Lung (tissue), 12 donors: Measurements from ENCODE around the gene SDK2. TPM values are rescaled to one million over a fixed set of nuclear protein-coding genes. Genes with fewer than 3 reads are reported as not detected.
A peak's percentile ranks its signal among the peaks of the same experiment; 100 is the strongest.
"Not testable (repeated sequence)": the region's sequence is repeated elsewhere in the genome, so short reads cannot be mapped to it uniquely, and the experiment has no call there.

Source experiments
- ATAC-seq: fragments of 200-7000 bp; cut with Tn5 transposase; one replicate; pipeline ENCODE4 v1.9.1; 2020; ENCODE audit warnings: moderate number of reproducible peaks; ENCODE audit not compliant: insufficient read depth, low FRiP score
- DNase-seq, 3 donors: peaks; one replicate each; pipeline ENCODE4 v3.0.0-alpha.2; 2013 to 2017
- H3K27ac ChIP-seq, 2 donors: one replicate each; pipeline ENCODE4 v1.5.1; 2013; ENCODE audit warnings: mild to moderate bottlenecking in 2 of 2, moderate library complexity in 2 of 2, control low read depth in 1 of 2, inconsistent platforms in 1 of 2, low read depth in 1 of 2, low read length in 1 of 2
- H3K27me3 ChIP-seq, 3 donors: one replicate each; pipeline ENCODE4 v1.5.1; 2013; ENCODE audit warnings: low read length in 2 of 3; ENCODE audit not compliant: control insufficient read depth in 3 of 3, insufficient read depth in 3 of 3
- H3K36me3 ChIP-seq, 4 donors: one replicate each; pipeline ENCODE4 v1.5.1; 2013; ENCODE audit warnings: low read length in 4 of 4, mild to moderate bottlenecking in 1 of 4, moderate library complexity in 1 of 4; ENCODE audit not compliant: control insufficient read depth in 4 of 4, insufficient read depth in 4 of 4
- H3K4me1 ChIP-seq, 5 donors: one replicate each; pipeline ENCODE4 v1.5.1; 2013; ENCODE audit warnings: low read length in 5 of 5, mild to moderate bottlenecking in 2 of 5, moderate library complexity in 1 of 5; ENCODE audit not compliant: control insufficient read depth in 5 of 5, insufficient read depth in 5 of 5
- H3K4me3 ChIP-seq: one replicate; pipeline ENCODE4 v1.5.1; 2013; ENCODE audit warnings: mild to moderate bottlenecking, control low read depth, moderate library complexity
- H3K9ac ChIP-seq, 2 donors: one replicate each; pipeline ENCODE4 v1.5.1; 2013; ENCODE audit warnings: low read length in 2 of 2, control low read depth in 1 of 2; ENCODE audit not compliant: insufficient read depth in 1 of 2
- H3K9me3 ChIP-seq, 4 donors: one replicate each; pipeline ENCODE4 v1.5.1; 2013; ENCODE audit warnings: low read length in 3 of 4, mild to moderate bottlenecking in 1 of 4, moderate library complexity in 1 of 4; ENCODE audit not compliant: control insufficient read depth in 4 of 4, insufficient read depth in 3 of 4
- WGBS, 2 donors: extraction: QIAGEN DNeasy Blood & Tissue Kit; methylation state at CpG; one replicate each; pipeline ENCODE4 v1.1.7; 2013; 5-methylcytosine and 5-hydroxymethylcytosine counted together
- polyA plus RNA-seq, 2 donors: library from polyadenylated mRNA; stranded (reverse); fragments of 200-250 nt; gene quantifications; one replicate each; pipeline ENCODE4 v1.2.1, GENCODE V29; 2013
- total RNA-seq, 2 donors: library from RNA; depleted of rRNA in 1 of 2; stranded (reverse); fragments of >200 nt in 1 of 2; gene quantifications; one replicate each; pipeline ENCODE4 v1.2.1, GENCODE V29; 2014 to 2021
- TF ChIP-seq, protein P1 (sequence below): IDR thresholded peaks from 2 replicates; pipeline ENCODE4 v1.5.1; 2012; ENCODE audit warnings: mild to moderate bottlenecking; ENCODE audit errors: control extremely low read depth, extremely low read depth
- donor health status: control.
- donor health status: control.
- donor health status: Bipolar disorder and iron deficiency.
- donor health status: healthy.
- donor health status: DM: yes; HTN: yes; CAD: no.

The SDK2 gene
- total and polyA plus RNA-seq, 4 donors = 0.91 to 41.7 (median 4.3) TPM

DNA sequence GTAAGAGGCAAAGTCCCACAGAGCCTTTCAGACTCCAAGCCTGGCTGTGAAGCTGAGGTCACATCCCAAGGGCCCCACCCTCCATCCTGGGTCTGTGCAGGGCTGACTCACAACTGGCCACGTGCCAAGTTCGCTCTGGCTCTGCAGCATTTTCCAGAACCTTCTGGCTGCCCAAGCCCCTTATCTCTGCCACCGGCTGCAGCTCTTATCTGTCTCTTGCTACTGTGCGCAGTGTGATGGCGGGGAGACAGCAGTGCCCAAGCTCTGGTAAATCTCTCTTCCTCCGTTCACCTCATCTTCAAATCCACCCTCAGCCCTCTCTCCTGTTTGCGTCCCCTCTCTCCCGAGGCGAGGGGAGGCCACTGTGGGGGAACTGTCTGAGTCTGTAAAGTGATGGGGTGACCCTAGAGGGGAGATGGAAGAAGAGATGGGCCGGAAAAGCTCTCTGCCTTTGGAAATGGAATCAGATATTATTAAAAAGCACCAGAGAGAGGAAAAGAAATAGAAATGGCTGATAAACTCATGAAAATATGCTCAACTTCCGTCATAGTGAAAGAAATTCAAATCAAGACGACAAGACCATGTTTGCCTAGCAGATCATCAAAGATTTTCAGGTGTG lies 169.8 kb downstream of the SDK2 start:
- ATAC-seq (no peak), DNase-seq (peak; percentile 42 to 76 (median 65))
- TF ChIP-seq, protein P1, sequence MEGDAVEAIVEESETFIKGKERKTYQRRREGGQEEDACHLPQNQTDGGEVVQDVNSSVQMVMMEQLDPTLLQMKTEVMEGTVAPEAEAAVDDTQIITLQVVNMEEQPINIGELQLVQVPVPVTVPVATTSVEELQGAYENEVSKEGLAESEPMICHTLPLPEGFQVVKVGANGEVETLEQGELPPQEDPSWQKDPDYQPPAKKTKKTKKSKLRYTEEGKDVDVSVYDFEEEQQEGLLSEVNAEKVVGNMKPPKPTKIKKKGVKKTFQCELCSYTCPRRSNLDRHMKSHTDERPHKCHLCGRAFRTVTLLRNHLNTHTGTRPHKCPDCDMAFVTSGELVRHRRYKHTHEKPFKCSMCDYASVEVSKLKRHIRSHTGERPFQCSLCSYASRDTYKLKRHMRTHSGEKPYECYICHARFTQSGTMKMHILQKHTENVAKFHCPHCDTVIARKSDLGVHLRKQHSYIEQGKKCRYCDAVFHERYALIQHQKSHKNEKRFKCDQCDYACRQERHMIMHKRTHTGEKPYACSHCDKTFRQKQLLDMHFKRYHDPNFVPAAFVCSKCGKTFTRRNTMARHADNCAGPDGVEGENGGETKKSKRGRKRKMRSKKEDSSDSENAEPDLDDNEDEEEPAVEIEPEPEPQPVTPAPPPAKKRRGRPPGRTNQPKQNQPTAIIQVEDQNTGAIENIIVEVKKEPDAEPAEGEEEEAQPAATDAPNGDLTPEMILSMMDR = no peak
- Histone ChIP-seq H3K9ac (no peak overlapping the region), H3K27me3 (peaks cover 0 to 4% (median 0%) of the 10 kb centered on the region in 3 donors), H3K4me1 (peaks cover 0 to 16% (median 3%) of the 10 kb centered on the region in 5 donors), H3K9me3 (peaks cover 0 to 3% (median 0%) of the 10 kb centered on the region in 4 donors), H3K4me3 (no peak overlapping the region), H3K27ac (peak overlapping the region in 1 of 2 donors; percentile 74), H3K36me3 (no peaks in the 10 kb centered on the region)
- 31 to 32% methylated on average over 12 of the region's 12 CpGs for WGBS, 2 donors

DNA sequence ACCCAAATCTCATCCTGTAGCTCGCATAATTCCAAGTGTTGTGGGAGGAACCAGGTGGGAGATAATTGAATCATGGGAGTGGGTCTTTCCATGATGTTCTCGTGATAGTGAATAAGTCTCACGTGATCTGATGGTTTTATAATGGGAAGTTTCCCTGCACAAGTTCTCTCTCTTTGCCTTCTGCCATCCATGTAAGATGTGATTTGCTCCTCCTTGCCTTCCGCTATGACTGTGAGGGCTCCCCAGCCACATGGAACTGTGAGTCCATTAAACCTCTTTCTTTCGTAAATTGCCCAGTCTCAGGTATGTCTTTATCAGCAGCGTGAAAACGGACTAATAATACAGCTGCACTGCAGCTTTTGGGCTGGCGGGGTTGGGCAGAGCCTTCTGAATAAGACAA lies 171.5 kb downstream of the SDK2 start:
- not testable (repeated sequence) for ATAC-seq, H3K9ac ChIP-seq, H3K36me3 ChIP-seq, DNase-seq, H3K27ac ChIP-seq, H3K4me3 ChIP-seq, H3K9me3 ChIP-seq, H3K27me3 ChIP-seq
- H3K4me1 ChIP-seq = peaks cover 0 to 16% (median 3%) of the 10 kb centered on the region in 5 donors
- WGBS, 2 donors = 82 to 83% methylated on average over 8 of the region's 8 CpGs

DNA sequence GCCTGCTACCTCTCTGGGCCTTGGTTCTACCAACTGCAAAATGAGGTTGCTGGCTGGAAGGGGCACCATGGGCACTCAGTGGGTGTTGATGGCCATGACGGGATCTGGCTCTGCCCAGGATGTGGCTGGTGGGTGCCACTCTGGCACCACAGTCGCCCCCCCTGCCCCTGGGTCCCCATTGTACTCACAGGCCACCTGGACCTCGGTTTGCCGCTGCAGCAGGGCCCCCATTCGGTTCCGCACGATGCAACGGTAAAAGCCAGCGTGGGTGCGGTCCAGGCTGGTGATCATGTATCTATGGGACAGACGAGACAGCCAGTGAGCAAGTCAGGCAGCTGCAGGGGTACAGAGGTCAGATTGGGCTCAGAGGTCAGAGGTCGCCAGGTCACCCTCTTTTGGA lies 172.3 kb downstream of the SDK2 start:
- no peak overlapping the region for H3K4me3 ChIP-seq
- no peak overlapping the region for H3K9ac ChIP-seq
- ATAC-seq (no peak), DNase-seq (no peak)
- no peak overlapping the region for H3K27ac ChIP-seq
- WGBS, 2 donors = 93 to 95% methylated on average over 12 of the region's 12 CpGs
- H3K36me3 ChIP-seq = no peaks in the 10 kb centered on the region
- TF ChIP-seq, protein P1 = no peak
- peaks cover 0 to 3% (median 0%) of the 10 kb centered on the region in 4 donors for H3K9me3 ChIP-seq
- peaks cover 0 to 2% (median 0%) of the 10 kb centered on the region in 3 donors for H3K27me3 ChIP-seq
- peaks cover 0 to 11% (median 3%) of the 10 kb centered on the region in 5 donors for H3K4me1 ChIP-seq

DNA sequence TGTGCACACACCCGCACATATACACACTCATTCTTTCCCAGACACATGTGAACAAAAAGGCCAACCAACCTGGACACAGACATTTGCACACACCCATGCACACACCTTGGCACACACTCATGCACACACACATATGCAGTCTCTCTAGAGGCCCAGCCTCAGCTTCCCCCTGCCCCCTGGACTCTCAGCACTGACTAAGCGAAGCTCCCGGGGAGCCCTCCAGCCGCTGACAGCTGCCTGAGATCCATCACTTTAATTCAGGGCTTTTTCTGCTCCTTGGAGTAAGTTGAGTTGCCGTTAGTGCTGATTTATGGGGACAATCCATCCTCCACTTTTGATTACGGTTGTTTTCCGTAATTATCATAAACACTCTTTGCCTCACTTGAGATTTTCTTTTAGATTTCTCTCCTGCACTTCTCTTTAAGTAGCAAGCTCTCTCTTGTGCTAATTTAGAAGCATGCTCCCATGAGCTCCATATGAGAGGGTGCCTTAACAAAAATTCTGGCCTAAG lies 173.9 kb downstream of the SDK2 start:
- Histone ChIP-seq H3K27me3 (peaks cover 0 to under 1% (median 0%) of the 10 kb centered on the region in 3 donors), H3K36me3 (no peaks in the 10 kb centered on the region), H3K9ac (no peak overlapping the region), H3K4me1 (peaks cover 0 to 14% (median 3%) of the 10 kb centered on the region in 5 donors), H3K27ac (no peak overlapping the region), H3K9me3 (peaks cover 0 to 3% (median 0%) of the 10 kb centered on the region in 4 donors), H3K4me3 (no peak overlapping the region)
- DNase-seq = no peak
- TF ChIP-seq, protein P1 = no peak
- 82 to 85% methylated on average over 7 of the region's 7 CpGs for WGBS, 2 donors
- ATAC-seq = no peak
